Transverse colon (tissue), 4 donors: ENCODE measurements around the gene ADAM12. TPM values are rescaled to one million over a fixed set of nuclear protein-coding genes. Genes with fewer than 3 reads are reported as not detected.

Source experiments
- DNase-seq: peaks from one replicate; pipeline ENCODE4 v3.0.0-alpha.2; 2019
- H3K27ac ChIP-seq, 4 donors: fragments of 200-600 bp; sonication (generic); 2 replicates each; pipeline ENCODE4 v1.5.1; 2016 to 2018; ENCODE audit warnings: inconsistent platforms in 4 of 4
- H3K27me3 ChIP-seq: fragments of 200-600 bp; sonication (generic); 2 replicates; pipeline ENCODE4 v1.5.1; 2017; ENCODE audit warnings: inconsistent platforms
- H3K36me3 ChIP-seq, 4 donors: fragments of 200-600 bp; sonication (generic); 2 replicates each; pipeline ENCODE4 v1.5.1; 2017 to 2019; ENCODE audit warnings: inconsistent platforms in 4 of 4
- H3K4me1 ChIP-seq, 4 donors: fragments of 200-600 bp; sonication (generic); 2 replicates each; pipeline ENCODE4 v1.5.1; 2017 to 2020; ENCODE audit warnings: inconsistent platforms in 4 of 4
- H3K4me3 ChIP-seq, 4 donors: fragments of 200-600 bp; sonication (generic); 1 replicate in 1 of 4; 2 replicates in 3 of 4; pipeline versions ENCODE4 v1.5.1 to v1.6.1; 2017 to 2019; ENCODE audit warnings: inconsistent platforms in 4 of 4
- H3K9me3 ChIP-seq, 2 donors: fragments of 200-600 bp; sonication (generic); 2 replicates each; pipeline ENCODE4 v1.5.1; 2017 to 2019; ENCODE audit warnings: inconsistent platforms in 2 of 2
- CTCF ChIP-seq, 5 experiments: fragments of 200-600 bp in 3 of 5; fragments of 450-650 bp in 2 of 5; sonication (generic) in 3 of 5; IDR thresholded peaks; 1 replicate in 2 of 5; 2 replicates in 3 of 5; pipeline ENCODE4 v1.5.1; 2016 to 2017; ENCODE audit warnings: antibody characterized with exemption in 5 of 5, inconsistent platforms in 3 of 5, mild to moderate bottlenecking in 2 of 5, moderate library complexity in 1 of 5
- EP300 ChIP-seq: sonication (generic); formaldehyde crosslinking; IDR thresholded peaks from one replicate; pipeline ENCODE4 v1.6.1; 2017; ENCODE audit warnings: antibody characterized with exemption, low read depth
- POLR2A ChIP-seq: fragments of 450-650 bp; IDR thresholded peaks from one replicate; pipeline ENCODE4 v1.6.1; 2016; ENCODE audit warnings: antibody characterized with exemption, mild to moderate bottlenecking, moderate library complexity
- POLR2AphosphoS5 ChIP-seq, 3 donors: sonication (generic); formaldehyde crosslinking; IDR thresholded peaks; one replicate each; pipeline ENCODE4 v1.6.1; 2016; ENCODE audit warnings: antibody characterized with exemption in 3 of 3
- WGBS, 2 donors: methylation state at CpG; one replicate each; pipeline ENCODE4 v1.1.5; 2018; ENCODE audit warnings: low coverage in 1 of 2; 5-methylcytosine and 5-hydroxymethylcytosine counted together
- in situ Hi-C, 4 donors: fragments of 200-750 bp; cut with MboI; loops; one replicate each; pipeline versions ENCODE4 v1.15.0 to v1.15.1; 2017; ENCODE audit warnings: low sequenced_read_pairs in 3 of 4, low pct_ligation_motif_present in 1 of 4, low pct_unique_long_range_greater_than_20kb in 1 of 4
- intact Hi-C: fragments of 100-400 bp; cut with DNase I; formaldehyde crosslinking; loops from one replicate; pipeline ENCODE4 v1.15.1; 2023; ENCODE audit warnings: low total_unique reads
- total RNA-seq, 4 donors: library from RNA; depleted of rRNA; stranded (reverse); fragments of >200 nt; gene quantifications; one replicate each; pipeline ENCODE4 v1.1.0, GENCODE V29; 2016

Gene ADAM12
- total RNA-seq, 4 donors from 2014 or later: 0.14 to 2.2 (median 1.1) TPM; not detected in 1

- intact Hi-C loops (no loop called here), in situ Hi-C loops (no loop called here)
- 77 to 79% methylated on average over 4 of the region's 4 CpGs for WGBS, 2 donors
- Histone ChIP-seq H3K9me3 (no peaks in the 10 kb centered on the region), H3K4me1 (no peaks in the 10 kb centered on the region), H3K36me3 (no peaks in the 10 kb centered on the region), H3K27ac (no peak overlapping the region), H3K27me3 (no peaks in the 10 kb centered on the region), H3K4me3 (no peak overlapping the region)
- no peak for DNase-seq
- no peak for TF ChIP-seq CTCF (IDR thresholded peaks at IDR 0.05)
- no peak for TF ChIP-seq POLR2AphosphoS5 (IDR thresholded peaks at IDR 0.05)
- no peak for TF ChIP-seq EP300
- TF ChIP-seq POLR2A: no peak
Observed at GRCh38 chr10:126400641-126401040, 12.4 kb upstream of the ADAM12 start.

GRCh38 chr10:126398924-126399323, 10.6 kb upstream of the ADAM12 start:
- Histone ChIP-seq H3K27ac (no peak overlapping the region), H3K4me1 (no peaks in the 10 kb centered on the region), H3K27me3 (no peaks in the 10 kb centered on the region), H3K4me3 (no peak overlapping the region), H3K9me3 (no peaks in the 10 kb centered on the region), H3K36me3 (no peaks in the 10 kb centered on the region)
- intact Hi-C loops (no loop called here), in situ Hi-C loops (loop anchor here in 3 of 4 donors (25.0 kb wide), 1 partner anchor 412 kb away; no protein-coding TSS in a partner anchor)
- TF ChIP-seq POLR2A: no peak
- no peak for TF ChIP-seq CTCF (IDR thresholded peaks at IDR 0.05)
- TF ChIP-seq EP300: no peak
- no peak for TF ChIP-seq POLR2AphosphoS5 (IDR thresholded peaks at IDR 0.05)
- WGBS, 2 donors: 46 to 61% methylated on average over 4 of the region's 4 CpGs
- no peak for DNase-seq

- intact Hi-C loops: no loop called here
- in situ Hi-C loops: loop anchor here in 3 of 4 donors (25.0 kb wide), 1 partner anchor 411 kb away; no protein-coding TSS in a partner anchor
Observed at GRCh38 chr10:126398383-126398743, 10.1 kb upstream of the ADAM12 start.

GRCh38 chr10:126397640-126398382, 9.5 kb upstream of the ADAM12 start:
- no peaks in the 10 kb centered on the region for H3K9me3 ChIP-seq
- DNase-seq: no peak
- WGBS, 2 donors: 71 to 78% methylated on average over 1 to 4 of the region's 4 CpGs
- intact Hi-C loops (no loop called here), in situ Hi-C loops (loop anchor here in 3 of 4 donors (25.0 kb wide), 1 partner anchor 411 kb away; no protein-coding TSS in a partner anchor)
- H3K27me3 ChIP-seq: no peaks in the 10 kb centered on the region
- no peaks in the 10 kb centered on the region for H3K36me3 ChIP-seq
- no peaks in the 10 kb centered on the region for H3K4me1 ChIP-seq
- no peak overlapping the region for H3K4me3 ChIP-seq
- no peak overlapping the region for H3K27ac ChIP-seq
- no peak for TF ChIP-seq CTCF (IDR thresholded peaks at IDR 0.05)

More at GRCh38 chr10:126398383-126398743, 10.1 kb upstream of the ADAM12 start:
- no peaks in the 10 kb centered on the region for H3K9me3 ChIP-seq
- no peaks in the 10 kb centered on the region for H3K4me1 ChIP-seq
- H3K27me3 ChIP-seq: no peaks in the 10 kb centered on the region
- TF ChIP-seq CTCF (IDR thresholded peaks at IDR 0.05): no peak
- no peak overlapping the region for H3K4me3 ChIP-seq
- DNase-seq: no peak
- 60 to 63% methylated on average over 2 to 3 of the region's 3 CpGs for WGBS, 2 donors
- H3K27ac ChIP-seq: no peak overlapping the region
- no peaks in the 10 kb centered on the region for H3K36me3 ChIP-seq
